ENCODE measurements around the gene ZNF292.

GRCh38 chr6:87118054-87118453 lies 37.3 kb upstream of the ZNF292 start:
- TF ChIP-seq EZH2phosphoT487 (IDR thresholded peaks at IDR 0.05; ENCODE audit: borderline replicate concordance, low read length) = no peak
- TF ChIP-seq CTCF (IDR thresholded peaks at IDR 0.05; ENCODE audit: low read depth, low read length, poor library complexity, severe bottlenecking) = no peak
